Mesothelial cell of epicardium (in vitro differentiated cells): ENCODE data around the gene DHRS11. TPM values are rescaled to one million over a fixed set of nuclear protein-coding genes. Genes with fewer than 3 reads are reported as not detected.

Source experiments
- DNase-seq, 2 experiments: peaks; one replicate each; pipeline ENCODE4 v3.0.0; 2021; ENCODE audit warnings: low spot score in 2 of 2; ENCODE audit not compliant: unreplicated experiment in 2 of 2
- H3K27ac Mint-ChIP-seq: 2 replicates; pipeline ENCODE4 v1.8.0; 2021; ENCODE audit warnings: mixed read lengths
- H3K27me3 Mint-ChIP-seq: 2 replicates; pipeline ENCODE4 v1.8.0; 2021; ENCODE audit warnings: low read depth, mixed read lengths
- H3K36me3 Mint-ChIP-seq: 2 replicates; pipeline ENCODE4 v1.8.0; 2021; ENCODE audit warnings: mixed read lengths
- H3K4me1 Mint-ChIP-seq: 2 replicates; pipeline ENCODE4 v1.8.0; 2021; ENCODE audit warnings: mixed read lengths
- H3K4me3 Mint-ChIP-seq: 2 replicates; pipeline ENCODE4 v1.8.0; 2021; ENCODE audit warnings: mild to moderate bottlenecking, moderate library complexity, mixed read lengths
- H3K9me3 Mint-ChIP-seq: 2 replicates; pipeline ENCODE4 v1.8.0; 2021; ENCODE audit warnings: mixed read lengths
- CTCF ChIP-seq: fragments of 200-600 bp; sonication (generic); IDR thresholded peaks from one replicate; pipeline ENCODE4 v1.5.0; 2021; ENCODE audit warnings: antibody characterized with exemption; ENCODE audit not compliant: unreplicated experiment
- total RNA-seq: library from RNA; stranded (reverse); gene quantifications from 3 replicates; pipeline ENCODE4 v1.2.1, GENCODE V29; 2021

The DHRS11 gene
- total RNA-seq, 1 donor from 2014 or later: 15.0 TPM

- Mint-ChIP-seq H3K27me3 (peaks cover 52% of the 10 kb centered on the region), H3K4me3 (no peak overlapping the region), H3K4me1 (peaks cover 26% of the 10 kb centered on the region), H3K36me3 (no peaks in the 10 kb centered on the region), H3K9me3 (no peaks in the 10 kb centered on the region), H3K27ac (no peak overlapping the region)
- no peak for TF ChIP-seq CTCF
- DNase-seq: no peak
Observed at GRCh38 chr17:36629970-36630502, 38.4 kb downstream of the DHRS11 start.

GRCh38 chr17:36631022-36631421, 39.3 kb downstream of the DHRS11 start:
- H3K27ac Mint-ChIP-seq: no peak overlapping the region
- no peak for TF ChIP-seq CTCF
- peaks cover 57% of the 10 kb centered on the region for H3K27me3 Mint-ChIP-seq
- H3K36me3 Mint-ChIP-seq: no peaks in the 10 kb centered on the region
- H3K4me1 Mint-ChIP-seq: peaks cover 26% of the 10 kb centered on the region
- no peak for DNase-seq
- H3K4me3 Mint-ChIP-seq: no peak overlapping the region
- no peaks in the 10 kb centered on the region for H3K9me3 Mint-ChIP-seq

- Mint-ChIP-seq H3K27me3 (peaks cover 78% of the 10 kb centered on the region), H3K4me3 (peak overlapping the region; percentile 22), H3K36me3 (no peaks in the 10 kb centered on the region), H3K27ac (peak overlapping the region; percentile 83), H3K9me3 (no peaks in the 10 kb centered on the region), H3K4me1 (peaks cover 26% of the 10 kb centered on the region)
- DNase-seq: no peak
- TF ChIP-seq CTCF: no peak
Observed at GRCh38 chr17:36632916-36633771, 41.5 kb downstream of the DHRS11 start.

GRCh38 chr17:36640346-36640745, 48.7 kb downstream of the DHRS11 start:
- Mint-ChIP-seq H3K27me3 (peaks cover 94% of the 10 kb centered on the region), H3K27ac (no peak overlapping the region), H3K4me1 (peaks cover 8% of the 10 kb centered on the region), H3K9me3 (peaks cover 4% of the 10 kb centered on the region), H3K36me3 (peaks cover 2% of the 10 kb centered on the region), H3K4me3 (no peak overlapping the region)
- TF ChIP-seq CTCF: no peak
- DNase-seq: no peak

- H3K27ac Mint-ChIP-seq: no peak overlapping the region
- no peak overlapping the region for H3K4me3 Mint-ChIP-seq
- H3K36me3 Mint-ChIP-seq: peaks cover 2% of the 10 kb centered on the region
Observed at GRCh38 chr17:36640836-36641235, 49.2 kb downstream of the DHRS11 start.

More at GRCh38 chr17:36640836-36641235, 49.2 kb downstream of the DHRS11 start:
- no peak for DNase-seq
- Mint-ChIP-seq H3K4me1 (peaks cover 10% of the 10 kb centered on the region), H3K27me3 (peaks cover 96% of the 10 kb centered on the region), H3K9me3 (peaks cover 4% of the 10 kb centered on the region)
- no peak for TF ChIP-seq CTCF
